Uterus (tissue), 4 donors: ENCODE results near the gene ZNHIT3. TPM values are rescaled to one million over a fixed set of nuclear protein-coding genes. Genes with fewer than 3 reads are reported as not detected.
A peak's percentile ranks its signal among the peaks of the same experiment; 100 is the strongest.

Experiments
- DNase-seq, 2 donors: peaks; one replicate each; pipeline ENCODE4 v3.0.0-alpha.2; 2019 to 2020
- H3K27ac ChIP-seq, 2 donors: fragments of 200-600 bp; sonication (generic); 1 replicate in 1 of 2; 2 replicates in 1 of 2; pipeline ENCODE4 v1.5.1; 2016 to 2018
- H3K27me3 ChIP-seq, 2 donors: fragments of 200-600 bp; sonication (generic); one replicate each; pipeline ENCODE4 v1.5.1; 2018 to 2019; ENCODE audit warnings: control low read depth in 1 of 2
- H3K36me3 ChIP-seq, 2 donors: fragments of 200-600 bp; sonication (generic); one replicate each; pipeline ENCODE4 v1.5.1; 2019; ENCODE audit warnings: control low read depth in 1 of 2
- H3K4me1 ChIP-seq, 2 donors: fragments of 200-600 bp; sonication (generic); one replicate each; pipeline ENCODE4 v1.5.1; 2018 to 2019; ENCODE audit warnings: control low read depth in 1 of 2
- H3K4me3 ChIP-seq, 2 donors: fragments of 200-600 bp; sonication (generic); 1 replicate in 1 of 2; 2 replicates in 1 of 2; pipeline ENCODE4 v1.5.1; 2018 to 2019; ENCODE audit warnings: mild to moderate bottlenecking in 1 of 2
- H3K9me3 ChIP-seq, 2 donors: fragments of 200-600 bp; sonication (generic); one replicate each; pipeline ENCODE4 v1.5.1; 2019; ENCODE audit warnings: control low read depth in 1 of 2
- POLR2A ChIP-seq, 2 donors: fragments of 450-650 bp; IDR thresholded peaks; one replicate each; pipeline ENCODE4 v1.6.1; 2016; ENCODE audit warnings: antibody characterized with exemption in 2 of 2, mild to moderate bottlenecking in 1 of 2, moderate library complexity in 1 of 2
- intact Hi-C: fragments of 100-400 bp; cut with DNase I; formaldehyde crosslinking; loops from one replicate; pipeline ENCODE4 v1.15.1; 2023; ENCODE audit warnings: low total_unique reads
- total RNA-seq, 4 donors: library from RNA; depleted of rRNA in 3 of 4; stranded (reverse); fragments of >200 nt in 3 of 4; gene quantifications; one replicate each; pipeline versions ENCODE4 v1.1.0 to v1.2.4, GENCODE V29; 2014 to 2023
- TF ChIP-seq, protein P1 (sequence below), 4 experiments: fragments of 200-600 bp in 2 of 4; fragments of 450-650 bp in 2 of 4; sonication (generic) in 2 of 4; IDR thresholded peaks; one replicate each; pipeline ENCODE4 v1.5.1; 2016 to 2019; ENCODE audit warnings: antibody characterized with exemption in 4 of 4, mild to moderate bottlenecking in 2 of 4, moderate library complexity in 1 of 4
- donor health status: DM: yes; HTN: yes; CAD: no.

The ZNHIT3 gene
- total RNA-seq, 4 donors from 2014 or later: 10.0 to 34.5 (median 24.4) TPM

DNA sequence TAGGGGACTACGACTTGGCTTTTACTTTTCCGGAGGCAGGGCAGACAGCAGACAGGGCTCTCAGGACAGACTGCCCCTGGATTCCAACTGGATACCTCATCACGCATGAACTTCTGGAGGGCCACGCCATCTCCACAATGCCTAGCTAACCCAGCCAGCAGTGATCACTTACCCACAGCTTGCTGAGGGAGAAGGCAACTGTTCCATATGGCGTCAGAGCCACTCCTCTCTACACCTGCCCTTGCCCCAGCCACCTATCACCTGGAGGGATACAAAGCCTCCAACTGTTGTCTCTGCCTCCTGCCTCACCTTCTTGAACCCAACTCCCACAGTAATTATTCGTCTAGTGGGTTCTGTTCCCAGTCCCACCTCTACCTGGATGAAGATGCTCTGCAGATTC, 39.4 kb downstream of the ZNHIT3 start:
- intact Hi-C loops: no loop called here
- H3K27ac ChIP-seq: no peak overlapping the region
- no peaks in the 10 kb centered on the region for H3K9me3 ChIP-seq
- DNase-seq: no peak
- no peaks in the 10 kb centered on the region for H3K4me1 ChIP-seq
- no peak for TF ChIP-seq POLR2A (IDR thresholded peaks at IDR 0.05)
- TF ChIP-seq, protein P1, sequence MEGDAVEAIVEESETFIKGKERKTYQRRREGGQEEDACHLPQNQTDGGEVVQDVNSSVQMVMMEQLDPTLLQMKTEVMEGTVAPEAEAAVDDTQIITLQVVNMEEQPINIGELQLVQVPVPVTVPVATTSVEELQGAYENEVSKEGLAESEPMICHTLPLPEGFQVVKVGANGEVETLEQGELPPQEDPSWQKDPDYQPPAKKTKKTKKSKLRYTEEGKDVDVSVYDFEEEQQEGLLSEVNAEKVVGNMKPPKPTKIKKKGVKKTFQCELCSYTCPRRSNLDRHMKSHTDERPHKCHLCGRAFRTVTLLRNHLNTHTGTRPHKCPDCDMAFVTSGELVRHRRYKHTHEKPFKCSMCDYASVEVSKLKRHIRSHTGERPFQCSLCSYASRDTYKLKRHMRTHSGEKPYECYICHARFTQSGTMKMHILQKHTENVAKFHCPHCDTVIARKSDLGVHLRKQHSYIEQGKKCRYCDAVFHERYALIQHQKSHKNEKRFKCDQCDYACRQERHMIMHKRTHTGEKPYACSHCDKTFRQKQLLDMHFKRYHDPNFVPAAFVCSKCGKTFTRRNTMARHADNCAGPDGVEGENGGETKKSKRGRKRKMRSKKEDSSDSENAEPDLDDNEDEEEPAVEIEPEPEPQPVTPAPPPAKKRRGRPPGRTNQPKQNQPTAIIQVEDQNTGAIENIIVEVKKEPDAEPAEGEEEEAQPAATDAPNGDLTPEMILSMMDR (IDR thresholded peaks at IDR 0.05): no peak
- no peaks in the 10 kb centered on the region for H3K27me3 ChIP-seq
- no peaks in the 10 kb centered on the region for H3K36me3 ChIP-seq
- H3K4me3 ChIP-seq: no peak overlapping the region

DNA sequence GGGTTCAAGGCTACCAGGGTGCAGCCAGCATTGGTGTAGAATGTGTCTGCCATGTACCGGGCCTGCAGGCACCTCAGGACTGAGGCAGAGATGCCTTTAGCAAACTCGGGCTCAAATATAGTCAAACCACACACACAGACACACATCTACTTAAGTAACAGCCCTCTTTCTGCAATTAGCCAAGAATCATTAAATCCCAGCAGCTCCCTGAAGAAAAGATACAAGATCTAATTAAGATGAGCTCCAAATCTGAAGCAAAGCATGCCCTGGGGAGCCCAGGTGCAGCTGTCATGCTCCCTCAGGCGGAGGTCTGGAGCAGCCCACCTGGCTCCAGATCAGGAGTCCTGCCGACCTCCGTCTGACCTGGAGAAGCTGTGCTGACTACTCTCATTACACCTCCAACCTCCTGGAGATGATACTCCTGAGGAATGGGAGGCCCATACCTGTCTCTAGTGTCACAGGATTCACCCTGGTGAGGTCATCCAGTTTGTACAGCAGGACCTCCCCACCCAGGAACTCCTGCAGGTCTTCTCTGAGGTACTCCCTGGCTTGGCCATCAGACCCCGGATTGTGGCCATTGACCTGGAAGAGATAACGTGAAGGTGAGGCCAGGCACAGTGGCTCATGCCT, 41.3 kb downstream of the ZNHIT3 start:
- no peak for TF ChIP-seq POLR2A (IDR thresholded peaks at IDR 0.05)
- TF ChIP-seq, protein P1 (IDR thresholded peaks at IDR 0.05): no peak
- no peak overlapping the region for H3K4me3 ChIP-seq

DNA sequence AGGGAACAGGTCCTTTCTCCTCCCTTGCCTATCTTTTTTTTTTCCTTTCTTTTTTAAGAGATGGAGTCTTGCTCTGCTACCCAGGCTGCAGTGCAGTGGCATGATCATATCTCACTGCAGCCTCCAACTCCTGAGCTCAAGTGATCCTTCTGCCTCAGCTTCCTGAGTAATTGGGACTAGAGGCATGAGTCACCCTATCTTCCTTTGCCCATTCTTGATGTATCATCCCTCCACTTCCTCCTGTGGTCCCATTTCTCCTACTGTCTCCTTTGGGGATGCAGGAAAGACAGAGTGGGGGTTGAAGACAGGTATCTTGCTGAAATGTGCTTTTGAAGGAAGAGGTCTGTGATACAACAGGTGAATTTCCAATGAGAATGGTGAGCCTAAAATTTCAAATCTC, 42.6 kb downstream of the ZNHIT3 start:
- intact Hi-C loops: no loop called here
- Histone ChIP-seq H3K9me3 (no peaks in the 10 kb centered on the region), H3K4me3 (no peak overlapping the region), H3K27me3 (no peaks in the 10 kb centered on the region), H3K4me1 (no peaks in the 10 kb centered on the region), H3K36me3 (no peaks in the 10 kb centered on the region), H3K27ac (no peak overlapping the region)
- no peak for TF ChIP-seq POLR2A (IDR thresholded peaks at IDR 0.05)
- TF ChIP-seq, protein P1 (IDR thresholded peaks at IDR 0.05): no peak
- no peak for DNase-seq

More for the DNA sequence above, 41.3 kb downstream of the ZNHIT3 start:
- Histone ChIP-seq H3K4me1 (no peaks in the 10 kb centered on the region), H3K27ac (no peak overlapping the region), H3K36me3 (no peaks in the 10 kb centered on the region), H3K9me3 (no peaks in the 10 kb centered on the region), H3K27me3 (no peaks in the 10 kb centered on the region)
- no peak for DNase-seq
- intact Hi-C loops: no loop called here

- Histone ChIP-seq H3K9me3 (no peaks in the 10 kb centered on the region), H3K4me3 (no peak overlapping the region), H3K36me3 (no peaks in the 10 kb centered on the region), H3K27me3 (no peaks in the 10 kb centered on the region), H3K27ac (no peak overlapping the region), H3K4me1 (no peaks in the 10 kb centered on the region)
- intact Hi-C loops: no loop called here
- no peak for DNase-seq
- no peak for TF ChIP-seq POLR2A (IDR thresholded peaks at IDR 0.05)
- TF ChIP-seq, protein P1 (IDR thresholded peaks at IDR 0.05): no peak
Observed at GRCh38 chr17:36532435-36532975, 46.0 kb downstream of the ZNHIT3 start.

DNA sequence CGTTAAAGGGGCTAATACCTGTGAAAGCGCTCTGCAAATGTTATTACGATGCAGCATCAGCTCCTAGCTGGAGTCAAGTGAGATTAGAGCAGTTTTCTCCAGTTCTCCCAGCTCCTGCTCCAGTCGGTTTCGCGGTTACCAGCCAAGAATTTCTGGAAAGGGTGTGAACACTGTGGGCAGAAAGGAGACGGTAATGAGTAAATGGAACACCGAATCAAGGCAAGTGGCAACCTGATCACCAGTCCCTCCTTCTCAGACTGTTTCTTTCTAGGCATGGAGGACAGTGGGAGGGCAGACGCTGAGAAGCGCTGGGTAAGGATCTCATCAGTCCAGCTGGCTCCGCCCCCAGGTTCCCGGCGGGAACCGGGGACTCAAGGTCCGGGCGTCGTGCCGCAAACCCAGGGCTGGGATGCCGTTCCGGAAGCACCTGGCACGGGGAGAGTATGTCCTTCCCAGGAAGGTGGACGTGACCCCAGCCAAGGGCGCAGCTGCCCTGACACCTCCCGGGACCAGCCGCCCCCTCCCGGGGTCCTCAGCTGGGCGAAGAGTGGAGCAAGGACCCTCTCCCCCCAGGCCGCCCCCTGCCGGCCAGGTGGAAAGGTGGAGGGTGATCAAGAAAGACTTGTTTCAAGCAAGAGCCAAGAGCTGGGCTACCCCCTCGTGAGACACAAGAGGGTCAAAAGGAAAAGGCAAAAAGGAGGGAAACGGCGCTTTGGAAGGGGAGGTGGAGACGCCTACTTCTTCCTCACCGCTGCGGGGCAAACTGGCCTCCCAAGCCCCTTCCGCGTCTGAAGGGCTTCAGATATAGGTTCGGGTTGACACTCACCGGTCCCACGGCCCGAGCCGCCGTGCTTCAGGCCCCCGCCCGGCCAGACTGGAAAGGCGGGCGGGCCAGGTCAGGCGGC, 47.7 kb downstream of the ZNHIT3 start:
- H3K4me1 ChIP-seq: no peaks in the 10 kb centered on the region
- peak overlapping the region; percentile 81 to 94 for H3K27ac ChIP-seq
- peak overlapping the region; percentile 78 to 86 for H3K4me3 ChIP-seq
- no peaks in the 10 kb centered on the region for H3K36me3 ChIP-seq
- no peaks in the 10 kb centered on the region for H3K27me3 ChIP-seq
- no peak for TF ChIP-seq POLR2A (IDR thresholded peaks at IDR 0.05)
- TF ChIP-seq, protein P1 (IDR thresholded peaks at IDR 0.05): peak in 3 of 4 experiments; percentile 9 to 29 (median 24)
- DNase-seq: peak; percentile 58 to 70
- intact Hi-C loops: no loop called here
- no peaks in the 10 kb centered on the region for H3K9me3 ChIP-seq
